Measurements from ENCODE around the gene FYN. TPM values are rescaled to one million over a fixed set of nuclear protein-coding genes. Genes with fewer than 3 reads are reported as not detected.
"Not testable (repeated sequence)": the region's sequence is repeated elsewhere in the genome, so short reads cannot be mapped to it uniquely, and the experiment has no call there.

The FYN gene
- total RNA-seq, 4 donors from 2014 or later = 16.3 to 288 (median 52.2) TPM

DNA sequence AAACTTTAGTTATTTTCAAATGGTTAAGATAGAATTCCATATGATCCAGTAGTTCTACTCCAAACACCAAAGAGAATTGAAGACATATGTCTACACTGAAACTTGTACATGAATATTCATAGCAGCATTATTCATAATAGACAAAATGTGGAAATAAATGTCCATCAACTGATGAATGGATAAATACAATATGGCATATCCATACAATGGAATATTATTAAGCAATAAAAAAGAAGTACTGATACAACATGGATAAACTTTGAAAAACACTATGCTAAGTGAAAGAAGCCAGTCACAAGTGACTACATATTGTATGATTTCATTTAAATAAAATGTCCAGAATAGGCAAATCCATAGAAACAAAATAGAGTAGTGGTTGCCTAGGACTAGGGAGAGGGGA lies 234.0 kb downstream of the FYN start:
- TF ChIP-seq POLR2AphosphoS5 (IDR thresholded peaks at IDR 0.05) = no peak
- no peak for TF ChIP-seq POLR2A (IDR thresholded peaks at IDR 0.05)
- TF ChIP-seq EP300 (IDR thresholded peaks at IDR 0.05; ENCODE audit: low read depth) = no peak
- TF ChIP-seq, protein P1, sequence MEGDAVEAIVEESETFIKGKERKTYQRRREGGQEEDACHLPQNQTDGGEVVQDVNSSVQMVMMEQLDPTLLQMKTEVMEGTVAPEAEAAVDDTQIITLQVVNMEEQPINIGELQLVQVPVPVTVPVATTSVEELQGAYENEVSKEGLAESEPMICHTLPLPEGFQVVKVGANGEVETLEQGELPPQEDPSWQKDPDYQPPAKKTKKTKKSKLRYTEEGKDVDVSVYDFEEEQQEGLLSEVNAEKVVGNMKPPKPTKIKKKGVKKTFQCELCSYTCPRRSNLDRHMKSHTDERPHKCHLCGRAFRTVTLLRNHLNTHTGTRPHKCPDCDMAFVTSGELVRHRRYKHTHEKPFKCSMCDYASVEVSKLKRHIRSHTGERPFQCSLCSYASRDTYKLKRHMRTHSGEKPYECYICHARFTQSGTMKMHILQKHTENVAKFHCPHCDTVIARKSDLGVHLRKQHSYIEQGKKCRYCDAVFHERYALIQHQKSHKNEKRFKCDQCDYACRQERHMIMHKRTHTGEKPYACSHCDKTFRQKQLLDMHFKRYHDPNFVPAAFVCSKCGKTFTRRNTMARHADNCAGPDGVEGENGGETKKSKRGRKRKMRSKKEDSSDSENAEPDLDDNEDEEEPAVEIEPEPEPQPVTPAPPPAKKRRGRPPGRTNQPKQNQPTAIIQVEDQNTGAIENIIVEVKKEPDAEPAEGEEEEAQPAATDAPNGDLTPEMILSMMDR (IDR thresholded peaks at IDR 0.05) = no peak
- H3K4me1 ChIP-seq = peaks cover 0 to 3% (median 0%) of the 10 kb centered on the region in 4 donors
- H3K9me3 ChIP-seq = no peaks in the 10 kb centered on the region
- in situ Hi-C loops (cut with MboI; ENCODE audit: low pct_ligation_motif_present in 1 of 4, low pct_unique_long_range_greater_than_20kb in 1 of 4, low sequenced_read_pairs in 3 of 4) (loop anchor here (25.0 kb wide), 3 partner anchors 252 to 377 kb away; a partner anchor contains a TSS), intact Hi-C loops (cut with DNase I; ENCODE audit: low total_unique reads) (no loop called here)
- H3K4me3 ChIP-seq = no peak overlapping the region
- H3K36me3 ChIP-seq = no peaks in the 10 kb centered on the region
- H3K27ac ChIP-seq = no peak overlapping the region
- no peaks in the 10 kb centered on the region for H3K27me3 ChIP-seq
- DNase-seq = no peak

DNA sequence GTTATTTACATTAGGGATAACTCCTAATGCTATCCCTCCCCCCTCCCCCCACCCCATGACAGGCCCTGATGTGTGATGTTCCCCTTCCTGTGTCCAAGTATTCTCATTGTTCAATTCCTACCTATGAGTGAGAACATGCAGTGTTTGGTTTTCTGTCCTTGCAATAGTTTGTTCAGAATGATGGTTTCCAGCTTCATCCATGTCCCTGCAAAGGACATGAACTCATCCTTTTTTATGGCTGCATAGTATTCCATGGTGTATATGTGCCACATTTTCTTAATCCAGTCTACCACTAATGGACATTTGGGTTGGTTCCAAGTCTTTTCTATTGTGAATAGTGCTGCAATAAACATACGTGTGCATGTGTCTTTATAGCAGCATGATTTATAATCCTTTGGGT lies 238.3 kb downstream of the FYN start:
- H3K27ac ChIP-seq; intact Hi-C loops (cut with DNase I; ENCODE audit: low total_unique reads); H3K36me3 ChIP-seq; H3K27me3 ChIP-seq; H3K4me3 ChIP-seq; DNase-seq; H3K9me3 ChIP-seq: not testable (repeated sequence)
- peaks cover 0 to 23% (median 17%) of the 10 kb centered on the region in 4 donors for H3K4me1 ChIP-seq
- 50 to 52% methylated on average over 1 of the region's 1 CpG for WGBS, 2 donors (ENCODE audit: low coverage in 1 of 2)
- in situ Hi-C loops (cut with MboI; ENCODE audit: low pct_ligation_motif_present in 1 of 4, low pct_unique_long_range_greater_than_20kb in 1 of 4, low sequenced_read_pairs in 3 of 4) = loop anchor here (25.0 kb wide), 3 partner anchors 248 to 373 kb away; a partner anchor contains a TSS

DNA sequence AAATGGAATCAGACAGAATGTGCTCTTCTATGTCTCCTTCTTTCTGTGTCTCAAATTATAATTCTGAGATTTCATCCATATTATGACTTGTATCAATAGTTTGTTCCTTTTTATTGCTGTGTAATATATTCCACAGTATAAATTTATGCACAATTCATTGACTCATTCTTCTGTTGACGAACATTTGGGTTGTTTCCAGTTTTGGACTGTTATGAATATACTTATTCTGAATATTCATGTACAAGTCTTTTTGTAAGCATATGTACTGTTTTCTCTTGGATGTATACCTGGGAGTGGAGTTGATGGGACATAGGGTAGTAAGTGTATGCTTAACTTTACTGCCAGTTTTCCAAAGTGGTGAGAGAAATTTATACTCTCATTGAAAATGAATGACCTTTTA lies 239.4 kb downstream of the FYN start:
- Histone ChIP-seq H3K4me3 (no peak overlapping the region), H3K4me1 (peaks cover 0 to 23% (median 17%) of the 10 kb centered on the region in 4 donors), H3K27me3 (no peaks in the 10 kb centered on the region), H3K9me3 (no peaks in the 10 kb centered on the region), H3K27ac (no peak overlapping the region), H3K36me3 (no peaks in the 10 kb centered on the region)
- intact Hi-C loops (cut with DNase I; ENCODE audit: low total_unique reads) = no loop called here
- DNase-seq = no peak
- WGBS, 2 donors (ENCODE audit: low coverage in 1 of 2) = 31 to 69% methylated on average over 1 of the region's 1 CpG
- TF ChIP-seq EP300 (IDR thresholded peaks at IDR 0.05; ENCODE audit: low read depth) = no peak
- in situ Hi-C loops (cut with MboI; ENCODE audit: low pct_ligation_motif_present in 1 of 4, low pct_unique_long_range_greater_than_20kb in 1 of 4, low sequenced_read_pairs in 3 of 4) = loop anchor here (25.0 kb wide), 3 partner anchors 247 to 372 kb away; a partner anchor contains a TSS

DNA sequence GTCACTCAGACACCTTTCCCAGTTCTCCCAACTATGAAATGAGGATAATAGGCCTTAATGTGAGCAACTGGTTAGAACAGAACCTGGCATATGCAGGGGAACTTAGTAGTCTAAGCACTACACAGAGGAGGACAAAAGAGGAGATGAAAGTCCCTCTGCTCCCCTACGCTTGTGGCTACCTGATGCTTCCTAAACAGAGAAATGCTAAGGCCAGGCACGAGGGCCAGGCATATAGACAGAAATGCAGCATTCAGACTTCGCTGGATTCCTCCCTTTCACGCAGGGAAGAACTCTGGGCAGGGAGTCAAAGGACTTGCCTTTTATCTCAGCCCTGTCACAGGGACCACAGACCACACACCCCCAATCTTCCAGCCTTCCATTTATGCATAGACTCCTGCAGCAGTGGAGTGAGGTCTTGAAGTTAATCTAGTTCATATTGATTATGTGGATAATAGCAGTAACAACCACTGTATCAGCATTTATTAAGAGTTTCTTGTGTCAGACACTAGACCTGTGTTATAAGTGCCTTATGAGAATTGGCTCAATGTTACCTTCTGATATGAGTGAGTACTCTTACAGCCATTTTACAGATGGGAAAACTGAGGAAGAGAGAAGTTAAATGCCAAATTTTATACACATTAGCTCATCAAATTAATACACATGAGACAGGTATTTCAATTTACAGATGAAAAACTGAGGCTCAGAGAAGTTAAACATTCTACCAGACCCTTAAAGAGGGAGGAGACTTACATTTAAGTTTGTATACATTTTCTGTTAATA lies 240.6 kb downstream of the FYN start:
- WGBS, 2 donors (ENCODE audit: low coverage in 1 of 2) = 77% methylated on average over 4 of the region's 4 CpGs
- Histone ChIP-seq H3K27me3 (no peaks in the 10 kb centered on the region), H3K4me3 (no peak overlapping the region), H3K27ac (peak overlapping the region; percentile 56 to 72 (median 64)), H3K9me3 (no peaks in the 10 kb centered on the region), H3K4me1 (peaks cover 0 to 23% (median 17%) of the 10 kb centered on the region in 4 donors), H3K36me3 (no peaks in the 10 kb centered on the region)
- TF ChIP-seq EP300 (IDR thresholded peaks at IDR 0.05; ENCODE audit: low read depth) = no peak
- TF ChIP-seq, protein P1 (IDR thresholded peaks at IDR 0.05) = peak in 1 of 5 experiments; percentile 9
- TF ChIP-seq POLR2A (IDR thresholded peaks at IDR 0.05) = no peak
- TF ChIP-seq POLR2AphosphoS5 (IDR thresholded peaks at IDR 0.05) = no peak
- intact Hi-C loops (cut with DNase I; ENCODE audit: low total_unique reads) (no loop called here), in situ Hi-C loops (cut with MboI; ENCODE audit: low pct_ligation_motif_present in 1 of 4, low pct_unique_long_range_greater_than_20kb in 1 of 4, low sequenced_read_pairs in 3 of 4) (loop anchor here (25.0 kb wide), 3 partner anchors 245 to 370 kb away; a partner anchor contains a TSS)
- DNase-seq = no peak

DNA sequence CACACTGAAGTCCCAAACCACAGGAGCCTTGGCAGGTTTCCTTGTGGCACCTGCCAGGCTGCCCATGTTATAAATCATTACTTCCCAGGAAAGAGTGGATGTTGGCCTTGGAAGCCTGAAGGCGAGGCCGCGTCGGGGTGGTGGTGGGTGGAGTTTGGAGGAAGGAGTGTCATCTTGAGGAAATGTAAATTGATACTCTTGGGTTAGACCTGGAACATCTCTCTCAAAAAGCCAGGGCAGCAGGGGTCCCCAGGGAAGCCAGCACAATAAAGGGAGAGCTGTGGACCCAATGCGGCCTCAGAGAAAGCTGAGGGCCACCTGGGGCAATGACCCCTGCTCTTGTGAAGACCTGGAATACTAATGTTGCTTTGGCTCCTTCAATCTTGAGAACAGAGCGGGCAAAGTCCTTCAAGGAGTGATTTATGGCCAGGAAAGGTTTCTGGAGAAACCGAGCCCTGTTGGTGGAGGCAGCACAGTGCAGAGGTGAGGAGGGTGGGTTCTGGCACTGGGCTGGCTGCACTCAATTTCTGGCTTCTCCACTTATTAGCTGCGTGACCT lies 241.3 kb downstream of the FYN start:
- peak overlapping the region; percentile 56 to 72 (median 64) for H3K27ac ChIP-seq
- no peak for TF ChIP-seq EP300 (IDR thresholded peaks at IDR 0.05; ENCODE audit: low read depth)
- TF ChIP-seq, protein P1 (IDR thresholded peaks at IDR 0.05) = peak in 4 of 5 experiments; percentile 14 to 63 (median 38)
- intact Hi-C loops (cut with DNase I; ENCODE audit: low total_unique reads) = no loop called here
- in situ Hi-C loops (cut with MboI; ENCODE audit: low pct_ligation_motif_present in 1 of 4, low pct_unique_long_range_greater_than_20kb in 1 of 4, low sequenced_read_pairs in 3 of 4) = loop anchor here (25.0 kb wide), 3 partner anchors 245 to 370 kb away; a partner anchor contains a TSS
- no peaks in the 10 kb centered on the region for H3K27me3 ChIP-seq
- peak; percentile 66 for DNase-seq
- peaks cover 0 to 23% (median 17%) of the 10 kb centered on the region in 4 donors for H3K4me1 ChIP-seq
- H3K4me3 ChIP-seq = no peak overlapping the region
- WGBS, 2 donors (ENCODE audit: low coverage in 1 of 2) = 34 to 83% methylated on average over 1 to 8 of the region's 8 CpGs
- no peaks in the 10 kb centered on the region for H3K36me3 ChIP-seq
- H3K9me3 ChIP-seq = no peaks in the 10 kb centered on the region

All from transverse colon (tissue), 4 donors.